Keratinocyte (primary cell): ENCODE data around the gene SLC34A1. TPM values are rescaled to one million over a fixed set of nuclear protein-coding genes. Genes with fewer than 3 reads are reported as not detected.

Source experiments
- DNase-seq: peaks from one replicate; pipeline ENCODE4 v3.0.0-alpha.2; 2011; ENCODE audit warnings: low read depth, missing footprints, low spot score
- FAIRE-seq: peaks from 2 replicates; lab custom pipeline; 2011; peaks lifted over from hg19 to GRCh38; lab: Jason Lieb, UNC
- H2AFZ ChIP-seq: 2 replicates; pipeline ENCODE4 v1.6.0; 2012; ENCODE audit warnings: low read length, control low read depth, inconsistent platforms; ENCODE audit not compliant: control insufficient read depth
- H3K27ac ChIP-seq: 2 replicates; pipeline ENCODE4 v1.5.1; 2011; ENCODE audit warnings: low read length; ENCODE audit not compliant: control insufficient read depth, insufficient read depth
- H3K27me3 ChIP-seq: 3 replicates; pipeline ENCODE4 v1.6.0; 2011; ENCODE audit warnings: low read length; ENCODE audit not compliant: control insufficient read depth, insufficient read depth; ENCODE audit errors: extremely low read depth
- H3K36me3 ChIP-seq, 2 experiments: 2 replicates in 1 of 2; 3 replicates in 1 of 2; pipeline ENCODE4 v1.5.1; 2011; ENCODE audit warnings: low read length in 2 of 2, mild to moderate bottlenecking in 1 of 2; ENCODE audit not compliant: control insufficient read depth in 2 of 2, insufficient read depth in 2 of 2; ENCODE audit errors: extremely low read depth in 1 of 2
- H3K4me1 ChIP-seq: 3 replicates; pipeline ENCODE4 v1.5.1; 2011; ENCODE audit warnings: low read length; ENCODE audit not compliant: control insufficient read depth, insufficient read depth; ENCODE audit errors: extremely low read depth
- H3K4me2 ChIP-seq: 3 replicates; pipeline ENCODE4 v1.6.0; 2011; ENCODE audit warnings: low read depth, low read length; ENCODE audit not compliant: control insufficient read depth, insufficient read depth; ENCODE audit errors: extremely low read depth
- H3K4me3 ChIP-seq, 3 experiments: fragments of 200-600 bp in 1 of 3; sonication (generic) in 1 of 3; 2 replicates in 2 of 3; 3 replicates in 1 of 3; pipeline ENCODE4 v1.5.1; 2011 to 2016; ENCODE audit warnings: low read length in 3 of 3, mild to moderate bottlenecking in 3 of 3, control low read depth in 2 of 3, inconsistent platforms in 1 of 3, low read depth in 1 of 3, mixed read lengths in 1 of 3, mixed run types in 1 of 3, moderate library complexity in 1 of 3; ENCODE audit not compliant: control insufficient read depth in 2 of 3, insufficient read depth in 2 of 3; ENCODE audit errors: extremely low read depth in 1 of 3
- H3K79me2 ChIP-seq: 2 replicates; pipeline ENCODE4 v1.6.0; 2012; ENCODE audit warnings: low read length; ENCODE audit not compliant: control insufficient read depth, insufficient read depth
- H3K9ac ChIP-seq: 3 replicates; pipeline ENCODE4 v1.6.0; 2011; ENCODE audit warnings: low read length; ENCODE audit not compliant: control insufficient read depth, insufficient read depth; ENCODE audit errors: extremely low read depth
- H3K9me1 ChIP-seq: 3 replicates; pipeline ENCODE4 v1.6.0; 2011; ENCODE audit warnings: low read length; ENCODE audit not compliant: control insufficient read depth, insufficient read depth; ENCODE audit errors: extremely low read depth
- H3K9me3 ChIP-seq: 2 replicates; pipeline ENCODE4 v1.5.1; 2012; ENCODE audit warnings: low read depth, low read length; ENCODE audit not compliant: control insufficient read depth
- H4K20me1 ChIP-seq: 3 replicates; pipeline ENCODE4 v1.6.0; 2011; ENCODE audit warnings: low read length; ENCODE audit not compliant: control insufficient read depth, insufficient read depth; ENCODE audit errors: extremely low read depth
- CTCF ChIP-seq, 3 experiments: IDR thresholded peaks in 1 of 3; conservative IDR thresholded peaks in 1 of 3; optimal IDR thresholded peaks in 1 of 3; 2 replicates in 2 of 3; 3 replicates in 1 of 3; pipeline versions ENCODE3 to v1.5.1; 2011; ENCODE audit warnings: low read length in 3 of 3, mild to moderate bottlenecking in 3 of 3, moderate library complexity in 2 of 3, control low read depth in 1 of 3, inconsistent platforms in 1 of 3; ENCODE audit not compliant: insufficient read depth in 2 of 3; ENCODE audit errors: extremely low read depth in 1 of 3
- EZH2 ChIP-seq: IDR thresholded peaks from one replicate; pipeline ENCODE4 v1.6.1; 2012; ENCODE audit warnings: inconsistent platforms, mild to moderate bottlenecking, low read length, moderate library complexity
- dilution Hi-C: fragments of 300-500 bp; cut with MboI; formaldehyde crosslinking; loops from one replicate; pipeline ENCODE4 v1.7.0; 2020; ENCODE audit warnings: low sequenced_read_pairs; ENCODE audit not compliant: extremely low pct_ligation_motif_present
- polyA plus RNA-seq, 5 experiments: library from polyadenylated mRNA; depleted of rRNA in 3 of 5; stranded (reverse) in 3 of 5; stranded (forward) in 1 of 5; unstranded in 1 of 5; fragments of >200 nt; gene quantifications; 1 replicate in 1 of 5; 2 replicates in 3 of 5; 3 replicates in 1 of 5; pipeline versions ENCODE4 v1.2.1 to v1.2.3, GENCODE V29; 2011 to 2012; ENCODE audit warnings: missing spikeins in 2 of 5, low read depth in 1 of 5, low replicate concordance in 1 of 5

Gene SLC34A1
- polyA plus RNA-seq, 1 donor (not counting 4 experiments of a cell fraction or from before 2014, with no cell fraction given), result 0.07 TPM

DNA sequence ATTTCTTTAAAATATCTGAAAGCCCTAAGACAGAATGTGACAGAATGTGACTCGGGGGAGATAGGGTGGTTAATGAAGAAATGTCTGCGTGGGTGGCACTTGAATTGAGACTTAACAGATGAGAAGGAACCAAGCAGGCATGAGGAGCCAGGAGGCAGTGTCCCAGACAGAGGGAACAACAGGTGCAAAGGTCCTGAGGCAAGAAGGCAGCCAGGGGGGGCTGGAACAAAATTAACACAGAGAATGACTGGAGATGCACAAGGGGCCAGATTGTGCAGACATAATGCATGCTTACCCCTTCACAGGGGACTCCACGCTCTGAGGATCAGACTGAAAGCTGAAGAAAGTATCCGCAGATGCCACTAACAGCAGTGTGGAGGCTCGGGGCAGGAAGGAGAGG is 34.5 kb upstream of the SLC34A1 start:
- no peak for TF ChIP-seq EZH2
- no peak for TF ChIP-seq CTCF (optimal IDR thresholded peaks at IDR 0.05 in 1 of 3, IDR thresholded peaks at IDR 0.05 in 1 of 3, conservative IDR thresholded peaks at IDR 0.05 in 1 of 3; ENCODE audit: extremely low read depth in 1 of 3, insufficient read depth in 2 of 3, low read length in 3 of 3)
- Histone ChIP-seq H3K4me1 (peaks cover 25% of the 10 kb centered on the region), H4K20me1 (peaks cover 4% of the 10 kb centered on the region), H3K36me3 (peaks cover 12 to 23% of the 10 kb centered on the region in 2 experiments), H3K9me3 (no peaks in the 10 kb centered on the region), H3K9me1 (no peaks in the 10 kb centered on the region), H3K4me2 (peak overlapping the region; percentile 95), H3K4me3 (peak overlapping the region in 1 of 3 experiments; percentile 92), H3K27me3 (no peaks in the 10 kb centered on the region), H2AFZ (no peak overlapping the region), H3K27ac (no peak overlapping the region), H3K9ac (peak overlapping the region; percentile 98), H3K79me2 (peaks cover 61% of the 10 kb centered on the region)
- DNase-seq (no peak), FAIRE-seq (no peak)
- dilution Hi-C loops, result no loop called here

DNA sequence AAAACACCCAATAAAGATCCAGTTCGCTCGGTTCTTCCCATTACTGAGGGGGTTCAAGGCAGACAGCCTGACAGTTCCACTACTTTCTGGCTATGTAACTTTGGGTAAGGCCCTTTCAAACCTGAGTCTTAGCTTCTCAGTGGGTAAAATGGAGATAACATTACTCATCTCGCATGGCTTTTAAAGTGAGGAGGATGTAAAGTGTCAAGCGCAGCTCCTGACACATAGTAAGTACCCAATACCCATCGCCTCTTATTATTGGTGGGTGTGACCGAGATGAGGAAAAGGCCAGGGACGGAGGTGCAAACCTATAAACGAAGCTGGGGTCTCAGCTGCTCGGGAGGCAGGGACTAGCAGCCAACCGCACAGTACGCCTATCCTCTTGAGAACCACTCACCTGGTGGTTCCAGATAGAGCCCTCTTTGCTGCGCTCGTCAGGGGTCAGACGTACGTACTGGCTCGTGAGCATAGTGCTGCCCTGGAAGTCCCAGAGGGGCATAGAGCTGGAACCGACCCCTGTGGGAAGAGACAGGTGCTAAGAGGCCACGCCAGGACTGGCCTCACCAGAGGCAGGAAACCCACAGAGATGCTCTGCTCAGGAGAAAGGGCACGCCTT is 33.4 kb upstream of the SLC34A1 start:
- Histone ChIP-seq H3K9ac (peak overlapping the region; percentile 98), H3K4me3 (peak overlapping the region; percentile 87 to 95 (median 92)), H3K4me1 (peaks cover 25% of the 10 kb centered on the region), H4K20me1 (peaks cover 4% of the 10 kb centered on the region), H3K36me3 (peaks cover 7 to 23% of the 10 kb centered on the region in 2 experiments), H3K9me1 (no peaks in the 10 kb centered on the region), H3K79me2 (peaks cover 53% of the 10 kb centered on the region), H3K4me2 (peak overlapping the region; percentile 95), H3K27me3 (no peaks in the 10 kb centered on the region), H2AFZ (peak overlapping the region; percentile 96), H3K9me3 (no peaks in the 10 kb centered on the region), H3K27ac (peak overlapping the region; percentile 95)
- DNase-seq (no peak), FAIRE-seq (no peak)
- TF ChIP-seq EZH2 (no peak), CTCF (optimal IDR thresholded peaks at IDR 0.05 in 1 of 3, IDR thresholded peaks at IDR 0.05 in 1 of 3, conservative IDR thresholded peaks at IDR 0.05 in 1 of 3; ENCODE audit: extremely low read depth in 1 of 3, insufficient read depth in 2 of 3, low read length in 3 of 3) (no peak)
- dilution Hi-C loops, result no loop called here
